Fibroblast of lung (primary cell): Measurements from ENCODE around the gene SLC7A4. TPM values are rescaled to one million over a fixed set of nuclear protein-coding genes. Genes with fewer than 3 reads are reported as not detected.

Source experiments
- DNase-seq, 2 donors: peaks; one replicate each; pipeline versions ENCODE4 v3.0.0 to v3.0.0-alpha.2; 2010; ENCODE audit warnings: low read depth in 2 of 2
- H2AFZ ChIP-seq: 2 replicates; pipeline ENCODE4 v1.5.1; 2012; ENCODE audit warnings: low read length, control low read depth, inconsistent platforms
- H3K27ac ChIP-seq: 2 replicates; pipeline ENCODE4 v1.5.1; 2011; ENCODE audit warnings: low read length, control low read depth; ENCODE audit not compliant: insufficient read depth
- H3K27me3 ChIP-seq: 2 replicates; pipeline ENCODE4 v1.5.1; 2011; ENCODE audit warnings: mild to moderate bottlenecking, low read length; ENCODE audit not compliant: control insufficient read depth, insufficient read depth
- H3K36me3 ChIP-seq: 2 replicates; pipeline ENCODE4 v1.5.1; 2011; ENCODE audit warnings: low read length; ENCODE audit not compliant: control insufficient read depth, insufficient read depth
- H3K4me1 ChIP-seq: 2 replicates; pipeline ENCODE4 v1.5.1; 2011; ENCODE audit warnings: low read length; ENCODE audit not compliant: control insufficient read depth, insufficient read depth; ENCODE audit errors: extremely low read depth
- H3K4me2 ChIP-seq: 2 replicates; pipeline ENCODE4 v1.5.1; 2011; ENCODE audit warnings: low read length, control low read depth; ENCODE audit not compliant: insufficient read depth; ENCODE audit errors: extremely low read depth
- H3K4me3 ChIP-seq, 4 experiments: fragments of 200-600 bp in 1 of 4; sonication (generic) in 1 of 4; replicated peaks in 1 of 4; 2 replicates each; pipeline ENCODE4 v1.5.1; 2011 to 2016; ENCODE audit warnings: low read length in 4 of 4, low read depth in 3 of 4, mild to moderate bottlenecking in 3 of 4, control low read depth in 2 of 4, inconsistent platforms in 1 of 4, mixed read lengths in 1 of 4; ENCODE audit not compliant: insufficient read depth in 1 of 4; ENCODE audit errors: control extremely low read depth in 1 of 4
- H3K79me2 ChIP-seq: 2 replicates; pipeline ENCODE4 v1.5.1; 2012; ENCODE audit warnings: mild to moderate bottlenecking, low read length, inconsistent platforms; ENCODE audit not compliant: control insufficient read depth, insufficient read depth
- H3K9ac ChIP-seq: 2 replicates; pipeline ENCODE4 v1.5.1; 2011; ENCODE audit warnings: mild to moderate bottlenecking, low read length, control low read depth; ENCODE audit not compliant: insufficient read depth
- H3K9me3 ChIP-seq: 2 replicates; pipeline ENCODE4 v1.5.1; 2012; ENCODE audit warnings: low read depth, low read length; ENCODE audit not compliant: control insufficient read depth, insufficient read depth
- H4K20me1 ChIP-seq: 2 replicates; pipeline ENCODE4 v1.5.1; 2011; ENCODE audit warnings: low read length; ENCODE audit not compliant: control insufficient read depth, insufficient read depth; ENCODE audit errors: extremely low read depth
- CTCF ChIP-seq, 2 donors: IDR thresholded peaks in 1 of 2; conservative IDR thresholded peaks in 1 of 2; 1 replicate in 1 of 2; 2 replicates in 1 of 2; pipeline ENCODE4 v1.5.1; 2011 to 2012; ENCODE audit warnings: low read length in 2 of 2, control low read depth in 1 of 2, inconsistent platforms in 1 of 2, low read depth in 1 of 2, mild to moderate bottlenecking in 1 of 2
- EZH2 ChIP-seq: IDR thresholded peaks from 2 replicates; pipeline ENCODE4 v1.5.1; 2012; ENCODE audit warnings: low read length, control low read depth, mild to moderate bottlenecking; ENCODE audit errors: missing control alignments
- polyA plus RNA-seq, 2 donors: library from polyadenylated mRNA; depleted of rRNA in 1 of 2; stranded (reverse) in 1 of 2; unstranded in 1 of 2; fragments of >200 nt; gene quantifications; 2 replicates each; pipeline ENCODE4 v1.2.1, GENCODE V29; 2011 to 2012; ENCODE audit warnings: missing spikeins in 1 of 2
- total RNA-seq: library from RNA; depleted of rRNA; stranded (reverse); fragments of >200 nt; gene quantifications from 2 replicates; pipeline ENCODE4 v1.2.1, GENCODE V29; 2014

Gene SLC7A4
- total and polyA plus RNA-seq, 2 donors (not counting 1 experiment from before 2014, with no cell fraction given), result 0.83 to 0.92 TPM

- Histone ChIP-seq H3K27ac (no peak overlapping the region), H3K36me3 (peaks cover 31% of the 10 kb centered on the region), H3K79me2 (no peaks in the 10 kb centered on the region), H3K4me2 (no peak overlapping the region), H2AFZ (no peak overlapping the region), H3K4me3 (no peak overlapping the region), H3K27me3 (no peaks in the 10 kb centered on the region), H4K20me1 (no peaks in the 10 kb centered on the region), H3K4me1 (no peaks in the 10 kb centered on the region), H3K9me3 (no peaks in the 10 kb centered on the region), H3K9ac (no peak overlapping the region)
- DNase-seq, result peak in 1 of 2 donors; percentile 67
- no peak for TF ChIP-seq EZH2
- no peak for TF ChIP-seq CTCF (conservative IDR thresholded peaks at IDR 0.05 in 1 of 2, IDR thresholded peaks at IDR 0.05 in 1 of 2; ENCODE audit: low read depth in 1 of 2, low read length in 2 of 2)
These were observed 42.8 kb downstream of the SLC7A4 start for GRCh38 chr22:20989323-20990138.

GRCh38 chr22:20988573-20989322 is 43.6 kb downstream of the SLC7A4 start:
- TF ChIP-seq EZH2 (no peak), CTCF (conservative IDR thresholded peaks at IDR 0.05 in 1 of 2, IDR thresholded peaks at IDR 0.05 in 1 of 2; ENCODE audit: low read depth in 1 of 2, low read length in 2 of 2) (no peak)
- H3K27ac ChIP-seq, result no peak overlapping the region
- H3K79me2 ChIP-seq, result peaks cover 3% of the 10 kb centered on the region
- H4K20me1 ChIP-seq, result no peaks in the 10 kb centered on the region
- no peak overlapping the region for H3K9ac ChIP-seq
- peaks cover 30% of the 10 kb centered on the region for H3K36me3 ChIP-seq
- peaks cover under 1% of the 10 kb centered on the region for H3K4me1 ChIP-seq
- H3K27me3 ChIP-seq, result no peaks in the 10 kb centered on the region
- H2AFZ ChIP-seq, result no peak overlapping the region
- DNase-seq, result no peak
- no peak overlapping the region for H3K4me3 ChIP-seq
- no peaks in the 10 kb centered on the region for H3K9me3 ChIP-seq
- no peak overlapping the region for H3K4me2 ChIP-seq

GRCh38 chr22:20987375-20987774 is 45.0 kb downstream of the SLC7A4 start:
- Histone ChIP-seq H3K27ac (no peak overlapping the region), H3K9ac (no peak overlapping the region), H3K4me3 (no peak overlapping the region), H3K36me3 (peaks cover 23% of the 10 kb centered on the region), H3K4me1 (peaks cover 6% of the 10 kb centered on the region), H4K20me1 (no peaks in the 10 kb centered on the region), H2AFZ (no peak overlapping the region), H3K27me3 (no peaks in the 10 kb centered on the region), H3K4me2 (no peak overlapping the region), H3K79me2 (peaks cover 14% of the 10 kb centered on the region), H3K9me3 (no peaks in the 10 kb centered on the region)
- DNase-seq, result no peak
- TF ChIP-seq EZH2, result no peak
- TF ChIP-seq CTCF (conservative IDR thresholded peaks at IDR 0.05 in 1 of 2, IDR thresholded peaks at IDR 0.05 in 1 of 2; ENCODE audit: low read depth in 1 of 2, low read length in 2 of 2), result no peak
